Mucosa of rectum (tissue), 2 donors: ENCODE data around the gene KATNBL1.
A peak's percentile ranks its signal among the peaks of the same experiment; 100 is the strongest.

Experiments used
- H3K27ac ChIP-seq, 2 donors: one replicate each; pipeline ENCODE4 v1.7.0; 2013; ENCODE audit warnings: inconsistent platforms in 2 of 2, low read depth in 2 of 2, low read length in 2 of 2
- H3K27me3 ChIP-seq, 2 donors: one replicate each; pipeline ENCODE4 v1.7.0; 2013; ENCODE audit warnings: low read length in 2 of 2; ENCODE audit not compliant: control insufficient read depth in 2 of 2, insufficient read depth in 2 of 2
- H3K36me3 ChIP-seq, 2 donors: one replicate each; pipeline ENCODE4 v1.7.0; 2013; ENCODE audit warnings: low read length in 2 of 2; ENCODE audit not compliant: control insufficient read depth in 2 of 2, insufficient read depth in 2 of 2
- H3K4me1 ChIP-seq, 2 donors: one replicate each; pipeline ENCODE4 v1.7.0; 2013; ENCODE audit warnings: low read length in 2 of 2, mild to moderate bottlenecking in 1 of 2; ENCODE audit not compliant: control insufficient read depth in 2 of 2, insufficient read depth in 2 of 2
- H3K4me3 ChIP-seq, 2 donors: one replicate each; pipeline ENCODE4 v1.7.0; 2013; ENCODE audit warnings: low read length in 2 of 2
- H3K9ac ChIP-seq, 2 donors: one replicate each; pipeline ENCODE4 v1.7.0; 2013; ENCODE audit warnings: low read length in 2 of 2, low read depth in 1 of 2, mild to moderate bottlenecking in 1 of 2
- H3K9me3 ChIP-seq, 2 donors: one replicate each; pipeline ENCODE4 v1.7.0; 2013; ENCODE audit warnings: low read length in 2 of 2; ENCODE audit not compliant: control insufficient read depth in 2 of 2
- donor health status: healthy.
- donor health status: Normal muscosa, but diverticular disease.

Gene KATNBL1

GRCh38 chr15:34102175-34102925, 107.5 kb downstream of the KATNBL1 start:
- no peaks in the 10 kb centered on the region for H3K9me3 ChIP-seq
- H3K27ac ChIP-seq = peak overlapping the region; percentile 84 to 89

GRCh38 chr15:34101366-34102174, 108.3 kb downstream of the KATNBL1 start, which contains the start of the genes EMC7 and PGBD4:
TSS of gene EMC7 (minus strand) at chr15:34101862. CDS start at chr15:34101839, 23 bp downstream.
TSS of gene PGBD4 (plus strand) at chr15:34102083. CDS start at chr15:34102532, 449 bp downstream.
- Histone ChIP-seq H3K27ac (peak within 1 kb of the TSS; percentile 84 to 89), H3K9me3 (no peaks in the 10 kb centered on the region), H3K27me3 (no peaks in the 10 kb centered on the region), H3K4me1 (peaks cover 0 to 15% of the 10 kb centered on the region in 2 donors), H3K4me3 (peak within 1 kb of the TSS; percentile 96 to 97), H3K9ac (peak within 1 kb of the TSS; percentile 84 to 86), H3K36me3 (no peaks in the 10 kb centered on the region)

More at GRCh38 chr15:34102175-34102925, 107.5 kb downstream of the KATNBL1 start:
- peak overlapping the region; percentile 96 to 97 for H3K4me3 ChIP-seq
- H3K27me3 ChIP-seq = no peaks in the 10 kb centered on the region
- no peaks in the 10 kb centered on the region for H3K36me3 ChIP-seq
- H3K9ac ChIP-seq = peak overlapping the region; percentile 77 to 86
- peaks cover 0 to 15% of the 10 kb centered on the region in 2 donors for H3K4me1 ChIP-seq

- Histone ChIP-seq H3K9ac (no peak overlapping the region), H3K27ac (no peak overlapping the region), H3K36me3 (peaks cover 0 to 4% of the 10 kb centered on the region in 2 donors), H3K9me3 (no peaks in the 10 kb centered on the region), H3K4me1 (peaks cover 0 to 15% of the 10 kb centered on the region in 2 donors), H3K4me3 (no peak overlapping the region), H3K27me3 (no peaks in the 10 kb centered on the region)
Measured at GRCh38 chr15:34099914-34100313, 110.0 kb downstream of the KATNBL1 start.
